ENCODE measurements around the gene AUTS2. TPM values are rescaled to one million over a fixed set of nuclear protein-coding genes. Genes with fewer than 3 reads are reported as not detected.

The AUTS2 gene
- total and polyA plus RNA-seq, 2 of the 8 experiments (the other 6 are each of a cell fraction or from before 2014, with no cell fraction given): 25.9 to 101 TPM

- Histone ChIP-seq H3K18ac (ENCODE audit: extremely low read depth, low read length) (no peak overlapping the region), H2AK5ac (ENCODE audit: low read depth, low read length) (no peak overlapping the region)
- no peak for DNase-seq (ENCODE audit: low read depth in 1 of 2, low spot score in 2 of 2)
- TF ChIP-seq EGR1 (IDR thresholded peaks at IDR 0.05; ENCODE audit: borderline replicate concordance, low read depth, low read length): no peak
- no peak for TF ChIP-seq GTF2F1 (IDR thresholded peaks at IDR 0.05; ENCODE audit: borderline replicate concordance, low read depth, low read length)
- TF ChIP-seq CBX5 (IDR thresholded peaks at IDR 0.05; ENCODE audit: low read depth, low read length): no peak
Observed at GRCh38 chr7:70456719-70457118, 858.4 kb downstream of the AUTS2 start.

More at GRCh38 chr7:70456719-70457118, 858.4 kb downstream of the AUTS2 start:
- Histone ChIP-seq H3K27ac (ENCODE audit: low read depth, low read length) (no peak overlapping the region), H2BK120ac (replicated peaks; ENCODE audit: low read depth, low read length) (no peak overlapping the region), H3K27me3 (replicated peaks in 1 of 4; ENCODE audit: control insufficient read depth in 3 of 4, extremely low read depth in 1 of 4, insufficient read depth in 3 of 4, low read length in 3 of 4) (no peaks in the 10 kb centered on the region), H3K9ac (replicated peaks in 1 of 4; ENCODE audit: extremely low read depth in 1 of 4, low read depth in 3 of 4, low read length in 3 of 4) (no peak overlapping the region), H2BK12ac (ENCODE audit: low read depth, low read length) (0 out of 2 replicates have a peak overlapping the region, but pooled peaks have one; percentile 45), H3K4me3 (ENCODE audit: extremely low read depth in 1 of 4, insufficient read depth in 2 of 4, low read depth in 3 of 4, low read length in 4 of 4) (no peak overlapping the region), H3K36me3 (ENCODE audit: control insufficient read depth in 2 of 4, insufficient read depth in 4 of 4, low read length in 3 of 4) (no peaks in the 10 kb centered on the region), H2BK15ac (ENCODE audit: low read length) (no peak overlapping the region), H3K9me3 (ENCODE audit: insufficient read depth in 2 of 2, low read depth in 1 of 2, low read length in 1 of 2) (no peaks in the 10 kb centered on the region), H3K14ac (ENCODE audit: insufficient read length) (no peak overlapping the region), H3K79me2 (ENCODE audit: control insufficient read depth in 1 of 2, insufficient read depth in 2 of 2, low read length in 2 of 2) (no peaks in the 10 kb centered on the region), H3K4me2 (ENCODE audit: insufficient read depth in 1 of 2, low read depth in 2 of 2, low read length in 2 of 2) (no peak overlapping the region), H2BK20ac (ENCODE audit: low read length) (no peak overlapping the region), H4K8ac (ENCODE audit: extremely low read depth, insufficient read depth, low read length) (no peak overlapping the region; the same call in 1 of the 2 replicates), H2BK5ac (ENCODE audit: low read depth, low read length) (no peak overlapping the region), H3K4me1 (replicated peaks in 1 of 4; ENCODE audit: control insufficient read depth in 3 of 4, insufficient read depth in 4 of 4, low read length in 3 of 4) (no peaks in the 10 kb centered on the region), H3K23me2 (ENCODE audit: low read depth, low read length) (no peaks in the 10 kb centered on the region), H4K5ac (ENCODE audit: insufficient read length, low read depth, low read length) (no peak overlapping the region), H3K56ac (replicated peaks; ENCODE audit: insufficient read length, low read depth, low read length) (no peak overlapping the region), H2AFZ (ENCODE audit: low read length) (no peak overlapping the region), H3K4ac (replicated peaks; ENCODE audit: insufficient read length, low read depth, low read length) (no peak overlapping the region), H3K23ac (ENCODE audit: insufficient read length) (no peak overlapping the region), H4K20me1 (replicated peaks in 1 of 2; ENCODE audit: control insufficient read depth in 1 of 2, insufficient read depth in 2 of 2, low read length in 2 of 2) (no peaks in the 10 kb centered on the region), H3K79me1 (ENCODE audit: low read depth, low read length) (no peaks in the 10 kb centered on the region), H4K91ac (replicated peaks; ENCODE audit: insufficient read length, low read length) (no peak overlapping the region)
- POLR2A ChIA-PET (ENCODE audit: partially characterized antibody): no interaction called here
- 86% methylated on average over 4 of the region's 4 CpGs; no CpG with 5 or more reads in 1 of the 2 experiments for WGBS, 2 experiments (ENCODE audit: extremely low coverage in 1 of 2, insufficient coverage in 1 of 2, insufficient read length in 1 of 2, insufficient replicate concordance in 2 of 2, low coverage in 1 of 2, low lambda C conversion rate in 2 of 2, missing lambda C conversion rate in 1 of 2)
- FAIRE-seq: no peak
- CTCF ChIA-PET (ENCODE audit: partially characterized antibody): no interaction called here
